Activated B cell treated with CpG ODN at 0.5 μM for 24 hours (primary cell): ENCODE measurements around the gene KDM1A. TPM values are rescaled to one million over a fixed set of nuclear protein-coding genes. Genes with fewer than 3 reads are reported as not detected.
A peak's percentile ranks its signal among the peaks of the same experiment; 100 is the strongest.

Source experiments
- ATAC-seq: fragments of 200-7000 bp; cut with Tn5 transposase; one replicate; pipeline ENCODE4 v1.10.0; 2021; ENCODE audit warnings: low read depth, mild to moderate bottlenecking, moderate library complexity
- CTCF ChIA-PET: fragments of 350-600 bp; sonication (Branson Sonifier 250); formaldehyde crosslinking; loops from one replicate; lab custom pipeline; 2021; ENCODE audit warnings: antibody characterized with exemption; lab: Charles Lee
- POLR2A ChIA-PET: fragments of 350-600 bp; sonication (Branson Sonifier 250); formaldehyde crosslinking; loops from one replicate; lab custom pipeline; 2021; ENCODE audit warnings: antibody characterized with exemption; lab: Charles Lee
- DNase-seq: peaks from one replicate; pipeline ENCODE4 v3.0.0; 2022
- H3K27ac Mint-ChIP-seq: one replicate; pipeline ENCODE4 v1.8.0; 2020; ENCODE audit warnings: mixed read lengths
- H3K27me3 Mint-ChIP-seq: one replicate; pipeline ENCODE4 v1.8.0; 2021; ENCODE audit warnings: mixed read lengths
- H3K36me3 Mint-ChIP-seq: one replicate; pipeline ENCODE4 v1.8.0; 2021; ENCODE audit warnings: low read depth, mixed read lengths
- H3K4me1 Mint-ChIP-seq: one replicate; pipeline ENCODE4 v1.8.0; 2021; ENCODE audit warnings: mixed read lengths
- H3K4me3 Mint-ChIP-seq: one replicate; pipeline ENCODE4 v1.8.0; 2020; ENCODE audit warnings: mild to moderate bottlenecking, mixed read lengths
- H3K9me3 Mint-ChIP-seq: one replicate; pipeline ENCODE4 v1.8.0; 2020; ENCODE audit warnings: mixed read lengths
- CTCF ChIP-seq: fragments of 200-600 bp; IDR thresholded peaks from one replicate; pipeline ENCODE4 v1.8.0; 2022; ENCODE audit warnings: antibody characterized with exemption, mild to moderate bottlenecking
- intact Hi-C: fragments of 100-400 bp; cut with micrococcal nuclease; formaldehyde crosslinking; loops from one replicate; pipeline ENCODE4 v1.15.1; 2024
- total RNA-seq: library from RNA; stranded (reverse); gene quantifications from 2 replicates; pipeline ENCODE4 v1.2.3, GENCODE V29; 2022

The KDM1A gene
- total RNA-seq: 40.7 and 41.5 TPM in 2 replicates

DNA sequence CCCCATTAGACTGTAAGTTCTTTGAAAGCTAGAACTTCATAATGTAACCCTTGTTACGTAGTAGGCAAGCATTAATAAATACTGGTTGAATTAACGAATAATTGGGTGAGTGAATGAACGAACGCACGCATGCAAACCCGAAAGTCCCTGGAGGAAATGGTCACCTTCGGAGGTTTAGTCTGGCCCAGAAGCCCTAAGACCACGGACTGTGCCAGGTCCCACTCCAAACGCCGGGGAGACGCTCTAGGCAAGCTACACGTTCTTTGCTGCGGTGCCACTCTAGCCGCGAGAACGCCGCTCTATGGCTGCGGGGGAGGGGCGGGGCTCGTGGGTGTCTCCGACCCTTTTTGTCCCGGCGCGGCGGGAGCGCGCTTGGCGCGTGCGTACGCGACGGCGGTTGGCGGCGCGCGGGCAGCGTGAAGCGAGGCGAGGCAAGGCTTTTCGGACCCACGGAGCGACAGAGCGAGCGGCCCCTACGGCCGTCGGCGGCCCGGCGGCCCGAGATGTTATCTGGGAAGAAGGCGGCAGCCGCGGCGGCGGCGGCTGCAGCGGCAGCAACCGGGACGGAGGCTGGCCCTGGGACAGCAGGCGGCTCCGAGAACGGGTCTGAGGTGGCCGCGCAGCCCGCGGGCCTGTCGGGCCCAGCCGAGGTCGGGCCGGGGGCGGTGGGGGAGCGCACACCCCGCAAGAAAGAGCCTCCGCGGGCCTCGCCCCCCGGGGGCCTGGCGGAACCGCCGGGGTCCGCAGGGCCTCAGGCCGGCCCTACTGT lies at the start of gene KDM1A:
Gene KDM1A, plus strand, starts transcription at position 375 of the 769 bp plus-strand sequence. Its CDS starts 129 bp downstream, at position 504.
- ATAC-seq (peak; percentile 98), DNase-seq (peak; percentile 96)
- POLR2A ChIA-PET: interaction anchor here (0.6 to 1.2 kb wide), 7 partner anchors 18 to 995 kb away, joined by 3 to 13 read pairs (median 5); partner anchors contain the start of gene HNRNPR
- CTCF ChIA-PET: no interaction called here
- intact Hi-C loops: loop anchor here (1.0 to 2.0 kb wide), 3 partner anchors 96 to 672 kb away; partner anchors contain the start of genes LUZP1 and RPL11
- Mint-ChIP-seq H3K27ac (peak within 1 kb of the TSS; percentile 84), H3K4me3 (peak within 1 kb of the TSS; percentile 93), H3K9me3 (peaks cover 3% of the 10 kb centered on the region), H3K36me3 (peaks cover 7% of the 10 kb centered on the region), H3K4me1 (peaks cover 38% of the 10 kb centered on the region), H3K27me3 (no peaks in the 10 kb centered on the region)
- TF ChIP-seq CTCF: no peak

DNA sequence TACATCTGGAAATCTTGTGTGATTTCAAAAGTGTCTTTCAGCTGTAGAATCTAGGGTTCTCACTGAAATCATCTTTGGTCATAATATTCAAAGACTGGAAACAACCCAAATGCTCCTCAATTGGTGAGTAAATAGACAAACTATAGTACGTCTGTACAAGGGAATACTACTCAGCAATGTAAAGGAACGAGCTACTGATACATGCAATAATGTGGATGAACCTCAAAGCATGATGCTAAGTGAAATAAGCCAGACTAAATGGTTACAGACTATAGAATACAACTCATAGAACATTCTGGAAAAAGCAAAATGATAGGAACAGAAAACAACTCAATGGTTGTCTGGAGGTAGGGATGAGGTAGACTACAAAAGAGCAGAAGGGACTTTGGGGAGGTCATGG lies 49.2 kb upstream of the KDM1A start:
- Mint-ChIP-seq H3K4me3 (no peak overlapping the region), H3K27ac (no peak overlapping the region), H3K36me3 (no peaks in the 10 kb centered on the region), H3K9me3 (peaks cover 6% of the 10 kb centered on the region), H3K27me3 (peaks cover 40% of the 10 kb centered on the region), H3K4me1 (no peaks in the 10 kb centered on the region)
- intact Hi-C loops: no loop called here
- DNase-seq (no peak), ATAC-seq (no peak)
- ChIA-PET CTCF (no interaction called here), POLR2A (no interaction called here)
- TF ChIP-seq CTCF: no peak

DNA sequence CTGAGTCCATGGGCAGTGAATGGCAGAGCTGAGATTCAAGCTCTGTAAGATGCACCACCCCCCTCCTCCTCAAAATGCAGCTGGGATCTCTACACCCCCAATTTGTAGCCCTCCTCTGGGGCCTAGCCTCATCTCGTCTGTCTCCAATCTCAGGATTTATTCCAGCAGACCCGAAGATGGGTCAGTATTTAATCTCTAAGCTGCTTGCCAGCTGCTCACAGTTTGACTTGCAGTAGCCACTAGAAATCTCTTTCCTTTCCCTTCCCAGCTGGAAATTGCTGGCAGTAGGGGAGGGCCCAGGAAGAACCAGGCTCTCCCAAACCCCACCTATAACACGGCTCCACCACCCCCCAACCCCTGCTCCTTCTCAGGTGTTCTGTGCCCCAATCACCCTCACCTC lies 48.1 kb upstream of the KDM1A start:
- ATAC-seq (no peak), DNase-seq (no peak)
- peaks cover 6% of the 10 kb centered on the region for H3K9me3 Mint-ChIP-seq
- ChIA-PET POLR2A (no interaction called here), CTCF (no interaction called here)
- TF ChIP-seq CTCF: no peak
- H3K27ac Mint-ChIP-seq: no peak overlapping the region
- H3K36me3 Mint-ChIP-seq: no peaks in the 10 kb centered on the region
- H3K4me1 Mint-ChIP-seq: no peaks in the 10 kb centered on the region
- intact Hi-C loops: no loop called here
- no peak overlapping the region for H3K4me3 Mint-ChIP-seq
- peaks cover 43% of the 10 kb centered on the region for H3K27me3 Mint-ChIP-seq

GRCh38 chr1:22971611-22972405 lies 47.5 kb upstream of the KDM1A start:
- POLR2A ChIA-PET: no interaction called here
- no peak for ATAC-seq
- Mint-ChIP-seq H3K9me3 (no peaks in the 10 kb centered on the region), H3K27me3 (peaks cover 47% of the 10 kb centered on the region), H3K27ac (no peak overlapping the region), H3K4me1 (no peaks in the 10 kb centered on the region), H3K4me3 (no peak overlapping the region), H3K36me3 (no peaks in the 10 kb centered on the region)
- intact Hi-C loops: no loop called here
- no peak for DNase-seq
- CTCF ChIA-PET: interaction anchor here (1.3 kb wide), 1 partner anchor 213 kb away, joined by 5 read pairs; no protein-coding TSS in a partner anchor
- no peak for TF ChIP-seq CTCF

- no peaks in the 10 kb centered on the region for H3K9me3 Mint-ChIP-seq
- DNase-seq (no peak), ATAC-seq (no peak)
- H3K4me3 Mint-ChIP-seq: no peak within 1 kb of the TSS
- intact Hi-C loops: no loop called here
- no peak within 1 kb of the TSS for H3K27ac Mint-ChIP-seq
- ChIA-PET POLR2A (no interaction called here), CTCF (interaction anchor here (0.6 to 1.3 kb wide), 5 partner anchors 212 to 567 kb away, joined by 3 to 5 read pairs (median 4); no protein-coding TSS in a partner anchor)
- no peaks in the 10 kb centered on the region for H3K36me3 Mint-ChIP-seq
- peaks cover 47% of the 10 kb centered on the region for H3K27me3 Mint-ChIP-seq
- TF ChIP-seq CTCF: no peak
- no peaks in the 10 kb centered on the region for H3K4me1 Mint-ChIP-seq
These were observed 46.5 kb upstream of the KDM1A start, which contains the start of gene LACTBL1 for GRCh38 chr1:22972760-22973159. Gene LACTBL1 (minus strand): TSS chr1:22972866. CDS start chr1:22972316, 550 bp downstream.
